Hepatocyte (in vitro differentiated cells): Measurements from ENCODE around the gene SPP1.

Experiments used
- EZH2 ChIP-seq: fragments of 200-600 bp; sonication (generic); IDR thresholded peaks from 2 replicates; pipeline ENCODE4 v1.6.1; 2016; ENCODE audit warnings: antibody characterized with exemption, mild to moderate bottlenecking, borderline replicate concordance
- EZH2phosphoT487 ChIP-seq: fragments of 200-600 bp; sonication (generic); IDR thresholded peaks from one replicate; pipeline ENCODE4 v1.6.1; 2018; ENCODE audit warnings: antibody characterized with exemption, mild to moderate bottlenecking, low read depth, moderate library complexity; ENCODE audit not compliant: unreplicated experiment, severe bottlenecking
- TF ChIP-seq, protein P1 (sequence below): fragments of 200-600 bp; sonication (generic); IDR thresholded peaks from 2 replicates; pipeline ENCODE4 v1.5.1; 2016; ENCODE audit warnings: antibody characterized with exemption, mild to moderate bottlenecking; ENCODE audit not compliant: poor library complexity

DNA sequence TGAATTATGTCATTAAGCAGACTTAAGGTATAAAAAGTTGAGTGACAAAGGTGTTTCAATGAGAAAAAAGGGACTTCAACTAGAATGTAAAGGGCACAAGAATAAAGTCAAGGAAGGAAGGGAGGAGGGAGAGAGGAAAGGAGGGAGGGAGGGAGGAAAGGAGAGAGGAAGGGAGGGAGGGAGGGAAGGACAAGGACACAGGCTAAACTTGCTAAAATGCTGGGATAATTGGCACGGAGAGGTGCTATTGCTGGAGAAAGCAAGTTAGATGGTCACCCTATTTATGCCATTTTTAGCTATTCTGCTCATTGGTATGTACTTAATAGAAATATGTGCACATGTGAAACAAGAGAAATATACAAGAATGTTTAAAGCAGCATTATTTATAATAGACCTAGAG, 44.9 kb upstream of the SPP1 start:
- TF ChIP-seq, protein P1, sequence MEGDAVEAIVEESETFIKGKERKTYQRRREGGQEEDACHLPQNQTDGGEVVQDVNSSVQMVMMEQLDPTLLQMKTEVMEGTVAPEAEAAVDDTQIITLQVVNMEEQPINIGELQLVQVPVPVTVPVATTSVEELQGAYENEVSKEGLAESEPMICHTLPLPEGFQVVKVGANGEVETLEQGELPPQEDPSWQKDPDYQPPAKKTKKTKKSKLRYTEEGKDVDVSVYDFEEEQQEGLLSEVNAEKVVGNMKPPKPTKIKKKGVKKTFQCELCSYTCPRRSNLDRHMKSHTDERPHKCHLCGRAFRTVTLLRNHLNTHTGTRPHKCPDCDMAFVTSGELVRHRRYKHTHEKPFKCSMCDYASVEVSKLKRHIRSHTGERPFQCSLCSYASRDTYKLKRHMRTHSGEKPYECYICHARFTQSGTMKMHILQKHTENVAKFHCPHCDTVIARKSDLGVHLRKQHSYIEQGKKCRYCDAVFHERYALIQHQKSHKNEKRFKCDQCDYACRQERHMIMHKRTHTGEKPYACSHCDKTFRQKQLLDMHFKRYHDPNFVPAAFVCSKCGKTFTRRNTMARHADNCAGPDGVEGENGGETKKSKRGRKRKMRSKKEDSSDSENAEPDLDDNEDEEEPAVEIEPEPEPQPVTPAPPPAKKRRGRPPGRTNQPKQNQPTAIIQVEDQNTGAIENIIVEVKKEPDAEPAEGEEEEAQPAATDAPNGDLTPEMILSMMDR = no peak
- TF ChIP-seq EZH2 = no peak
- no peak for TF ChIP-seq EZH2phosphoT487
